Esophagus mucosa (tissue), 1 donor: Measurements from ENCODE around the gene FBL. TPM values are rescaled to one million over a fixed set of nuclear protein-coding genes. Genes with fewer than 3 reads are reported as not detected.

Experiments used
- ATAC-seq: fragments of 200-7000 bp; cut with Tn5 transposase; one replicate; pipeline ENCODE4 v1.9.1; 2020
- total RNA-seq: library from RNA; stranded (reverse); gene quantifications from one replicate; pipeline ENCODE4 v1.2.4, GENCODE V29; 2023
- donor health status: DM: yes; HTN: yes; CAD: no.

FBL gene
- total RNA-seq, 1 donor from 2014 or later, result 294 TPM

GRCh38 chr19:39842693-39843435 lies 3.3 kb downstream of the FBL start:
- ATAC-seq, result no peak

GRCh38 chr19:39841041-39841440 lies 5.1 kb downstream of the FBL start:
- ATAC-seq, result no peak

GRCh38 chr19:39840492-39840891 lies 5.7 kb downstream of the FBL start:
- no peak for ATAC-seq

- ATAC-seq, result no peak
Observed at GRCh38 chr19:39839678-39840327, 6.4 kb downstream of the FBL start.

- peak; percentile 8 for ATAC-seq
Observed at GRCh38 chr19:39838569-39838968, 7.6 kb downstream of the FBL start.

- ATAC-seq, result no peak
Observed at GRCh38 chr19:39837978-39838377, 8.2 kb downstream of the FBL start.

- no peak for ATAC-seq
Observed at GRCh38 chr19:39834287-39834841, 11.8 kb downstream of the FBL start.

GRCh38 chr19:39833464-39834286 lies 12.5 kb downstream of the FBL start, which contains the start of gene DYRK1B:
Gene DYRK1B (minus strand): TSS chr19:39834162. CDS start chr19:39831867, 2,295 bp downstream.
- peak; percentile 93 for ATAC-seq

GRCh38 chr19:39833160-39833463 lies 13.1 kb downstream of the FBL start:
- ATAC-seq, result no peak

GRCh38 chr19:39832341-39833083 lies 13.7 kb downstream of the FBL start:
- no peak for ATAC-seq

GRCh38 chr19:39831679-39832078 lies 14.5 kb downstream of the FBL start:
- ATAC-seq, result no peak

- no peak for ATAC-seq
Observed at GRCh38 chr19:39830847-39831246, 15.3 kb downstream of the FBL start.

GRCh38 chr19:39830406-39830805 lies 15.8 kb downstream of the FBL start:
- no peak for ATAC-seq

GRCh38 chr19:39829702-39830275 lies 16.4 kb downstream of the FBL start:
- ATAC-seq, result no peak

- ATAC-seq, result no peak
Observed at GRCh38 chr19:39828654-39829032, 17.5 kb downstream of the FBL start.

GRCh38 chr19:39828015-39828653 lies 18.0 kb downstream of the FBL start:
- ATAC-seq, result no peak

- no peak for ATAC-seq
Observed at GRCh38 chr19:39827216-39827615, 19.0 kb downstream of the FBL start.

GRCh38 chr19:39826311-39826945 lies 19.8 kb downstream of the FBL start:
- no peak for ATAC-seq

GRCh38 chr19:39825531-39826076 lies 20.6 kb downstream of the FBL start:
- peak; percentile 7 for ATAC-seq

- ATAC-seq, result no peak
Observed at GRCh38 chr19:39825093-39825463, 21.1 kb downstream of the FBL start.
